HEK293 (cell line): ENCODE data around the gene MEF2C.
A peak's percentile ranks its signal among the peaks of the same experiment; 100 is the strongest.

Experiments used
- CTCF ChIA-PET: fragments of 350-600 bp; formaldehyde crosslinking; extraction: SDS; loops from one replicate; lab custom pipeline; 2021; ENCODE audit warnings: antibody characterized with exemption; lab: Yijun Ruan, JAX
- POLR2A ChIA-PET: fragments of 300-600 bp; formaldehyde crosslinking; extraction: SDS; loops from one replicate; lab custom pipeline; 2020; ENCODE audit warnings: antibody characterized with exemption, inconsistent platforms; lab: Yijun Ruan, JAX
- H3K27ac ChIP-seq: fragments of 200-500 bp; sonication (Bioruptor generic); 2 replicates; pipeline ENCODE4 v1.5.1; 2014; ENCODE audit warnings: low read depth, low read length, control low read depth, inconsistent platforms; ENCODE audit errors: extremely low read depth
- H3K36me3 ChIP-seq, 2 experiments: fragments of 200-500 bp in 1 of 2; sonication (Bioruptor generic) in 1 of 2; 1 replicate in 1 of 2; 2 replicates in 1 of 2; pipeline ENCODE4 v1.5.1; 2014 to 2017; ENCODE audit warnings: inconsistent platforms in 2 of 2, low read length in 2 of 2; ENCODE audit not compliant: control insufficient read depth in 2 of 2, insufficient read depth in 1 of 2
- H3K4me1 ChIP-seq: fragments of 200-500 bp; sonication (Bioruptor generic); 2 replicates; pipeline ENCODE4 v1.5.1; 2014; ENCODE audit warnings: mild to moderate bottlenecking, low read length, inconsistent platforms; ENCODE audit not compliant: control insufficient read depth, insufficient read depth
- H3K4me3 ChIP-seq: 2 replicates; pipeline ENCODE4 v1.5.1; 2011; ENCODE audit warnings: low read depth, mild to moderate bottlenecking, control low read depth, low read length, moderate library complexity
- H3K9me3 ChIP-seq: fragments of 200-500 bp; sonication (Bioruptor generic); 2 replicates; pipeline ENCODE4 v1.5.1; 2014; ENCODE audit warnings: low read depth, low read length, inconsistent platforms; ENCODE audit not compliant: control insufficient read depth, insufficient read depth
- RBAK ChIP-seq: fragments of 450-650 bp; formaldehyde crosslinking; IDR thresholded peaks from 2 replicates; pipeline ENCODE4 v1.5.1; 2016; ENCODE audit warnings: missing biosample characterization, missing genetic modification characterization
- YY1 ChIP-seq: fragments of 450-650 bp; formaldehyde crosslinking; IDR thresholded peaks from 2 replicates; pipeline ENCODE4 v1.5.1; 2018; ENCODE audit warnings: missing biosample characterization, missing genetic modification characterization
- ZFP37 ChIP-seq: fragments of 450-650 bp; formaldehyde crosslinking; IDR thresholded peaks from 2 replicates; pipeline ENCODE4 v1.5.1; 2016; ENCODE audit warnings: missing biosample characterization, missing genetic modification characterization
- ZIC2 ChIP-seq: fragments of 450-650 bp; formaldehyde crosslinking; IDR thresholded peaks from 2 replicates; pipeline ENCODE4 v1.5.1; 2016; ENCODE audit warnings: missing biosample characterization, missing genetic modification characterization
- ZNF302 ChIP-seq: fragments of 450-650 bp; formaldehyde crosslinking; IDR thresholded peaks from 2 replicates; pipeline ENCODE4 v1.5.1; 2016; ENCODE audit warnings: missing biosample characterization, missing genetic modification characterization, low read depth
- ZNF350 ChIP-seq: fragments of 450-650 bp; formaldehyde crosslinking; IDR thresholded peaks from 2 replicates; pipeline ENCODE4 v1.5.0; 2017; ENCODE audit warnings: missing biosample characterization, mild to moderate bottlenecking, missing genetic modification characterization
- ZNF37A ChIP-seq: fragments of 450-650 bp; IDR thresholded peaks from 2 replicates; pipeline ENCODE4 v1.5.1; 2018; ENCODE audit warnings: missing biosample characterization, missing genetic modification characterization
- ZNF391 ChIP-seq: fragments of 450-650 bp; formaldehyde crosslinking; IDR thresholded peaks from 2 replicates; pipeline ENCODE4 v1.5.1; 2016; ENCODE audit warnings: low read depth, missing biosample characterization, missing genetic modification characterization, borderline replicate concordance
- ZNF404 ChIP-seq: fragments of 450-650 bp; formaldehyde crosslinking; IDR thresholded peaks from 2 replicates; pipeline ENCODE4 v1.5.1; 2017; ENCODE audit warnings: missing biosample characterization, missing genetic modification characterization
- ZNF529 ChIP-seq: fragments of 450-650 bp; formaldehyde crosslinking; IDR thresholded peaks from 2 replicates; pipeline ENCODE4 v1.5.1; 2017; ENCODE audit warnings: missing genetic modification characterization, missing biosample characterization; ENCODE audit not compliant: insufficient replicate concordance
- ZNF600 ChIP-seq: fragments of 450-650 bp; formaldehyde crosslinking; IDR thresholded peaks from 2 replicates; pipeline ENCODE4 v1.5.1; 2016; ENCODE audit warnings: missing biosample characterization, missing genetic modification characterization
- ZNF664 ChIP-seq: fragments of 450-650 bp; formaldehyde crosslinking; IDR thresholded peaks from 2 replicates; pipeline ENCODE4 v1.5.1; 2016; ENCODE audit warnings: missing biosample characterization, missing genetic modification characterization
- TF ChIP-seq, protein P1 (sequence below): fragments of 450-650 bp; formaldehyde crosslinking; IDR thresholded peaks from 2 replicates; pipeline ENCODE4 v1.5.1; 2017; ENCODE audit warnings: missing biosample characterization, missing genetic modification characterization
- TF ChIP-seq, protein P2 (sequence below): fragments of 450-650 bp; formaldehyde crosslinking; IDR thresholded peaks from 2 replicates; pipeline ENCODE4 v1.5.1; 2016; ENCODE audit warnings: missing biosample characterization, missing genetic modification characterization
- TF ChIP-seq, protein P3 (sequence below): fragments of 450-650 bp; formaldehyde crosslinking; IDR thresholded peaks from 2 replicates; pipeline ENCODE4 v1.5.1; 2016; ENCODE audit warnings: missing biosample characterization, missing genetic modification characterization
- TF ChIP-seq, protein P4 (sequence below): fragments of 450-650 bp; formaldehyde crosslinking; IDR thresholded peaks from 2 replicates; pipeline ENCODE4 v1.5.1; 2016; ENCODE audit warnings: missing biosample characterization, missing genetic modification characterization, low read depth
- TF ChIP-seq, protein P5 (sequence below): fragments of 450-650 bp; formaldehyde crosslinking; IDR thresholded peaks from 2 replicates; pipeline ENCODE4 v1.5.1; 2016; ENCODE audit warnings: missing biosample characterization, missing genetic modification characterization

The MEF2C gene

DNA sequence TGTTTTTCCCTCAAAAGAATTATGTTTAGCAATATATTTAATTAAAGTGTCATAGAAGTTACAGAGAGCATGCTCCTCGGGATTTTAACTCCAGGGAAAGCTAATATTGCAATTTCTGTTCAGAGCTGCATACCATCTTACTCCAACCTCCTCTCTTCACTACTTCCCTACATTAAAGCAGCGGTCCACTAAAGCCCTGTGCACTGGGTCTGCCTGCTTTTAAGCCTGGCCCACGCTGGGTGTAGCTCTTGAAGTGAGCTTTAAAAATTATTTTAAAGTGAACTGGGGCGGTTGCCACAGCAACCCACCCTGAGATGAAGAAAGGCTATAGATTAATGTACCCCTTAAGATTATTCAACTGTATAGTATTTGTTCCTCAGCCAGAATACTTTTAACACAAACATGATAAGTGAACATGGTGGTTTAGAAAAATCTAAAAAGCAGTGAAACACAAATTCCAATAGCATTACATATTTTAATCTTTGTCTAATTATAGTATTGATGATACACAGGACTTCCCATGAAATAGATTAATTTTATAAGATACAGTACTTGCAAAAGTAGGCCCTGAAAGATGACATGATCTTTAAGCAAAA is 3.9 kb upstream of the MEF2C start:
- POLR2A ChIA-PET = no interaction called here
- Histone ChIP-seq H3K27ac (no peak overlapping the region), H3K4me3 (no peak overlapping the region), H3K36me3 (no peaks in the 10 kb centered on the region), H3K9me3 (no peaks in the 10 kb centered on the region), H3K4me1 (no peaks in the 10 kb centered on the region)
- CTCF ChIA-PET = interaction anchor here (1.0 kb wide), 1 partner anchor 156 kb away, joined by 4 read pairs; no protein-coding TSS in a partner anchor
- TF ChIP-seq, protein P1, sequence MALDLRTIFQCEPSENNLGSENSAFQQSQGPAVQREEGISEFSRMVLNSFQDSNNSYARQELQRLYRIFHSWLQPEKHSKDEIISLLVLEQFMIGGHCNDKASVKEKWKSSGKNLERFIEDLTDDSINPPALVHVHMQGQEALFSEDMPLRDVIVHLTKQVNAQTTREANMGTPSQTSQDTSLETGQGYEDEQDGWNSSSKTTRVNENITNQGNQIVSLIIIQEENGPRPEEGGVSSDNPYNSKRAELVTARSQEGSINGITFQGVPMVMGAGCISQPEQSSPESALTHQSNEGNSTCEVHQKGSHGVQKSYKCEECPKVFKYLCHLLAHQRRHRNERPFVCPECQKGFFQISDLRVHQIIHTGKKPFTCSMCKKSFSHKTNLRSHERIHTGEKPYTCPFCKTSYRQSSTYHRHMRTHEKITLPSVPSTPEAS (tag by site-specific recombination) = no peak
- TF ChIP-seq ZNF37A (tag by site-specific recombination) (no peak), ZNF302 (tag by site-specific recombination) (no peak), ZNF391 (tag by site-specific recombination) (no peak), ZNF404 (tag by site-specific recombination) (no peak), ZNF664 (tag by site-specific recombination) (no peak), ZNF529 (tag by site-specific recombination) (no peak)

DNA sequence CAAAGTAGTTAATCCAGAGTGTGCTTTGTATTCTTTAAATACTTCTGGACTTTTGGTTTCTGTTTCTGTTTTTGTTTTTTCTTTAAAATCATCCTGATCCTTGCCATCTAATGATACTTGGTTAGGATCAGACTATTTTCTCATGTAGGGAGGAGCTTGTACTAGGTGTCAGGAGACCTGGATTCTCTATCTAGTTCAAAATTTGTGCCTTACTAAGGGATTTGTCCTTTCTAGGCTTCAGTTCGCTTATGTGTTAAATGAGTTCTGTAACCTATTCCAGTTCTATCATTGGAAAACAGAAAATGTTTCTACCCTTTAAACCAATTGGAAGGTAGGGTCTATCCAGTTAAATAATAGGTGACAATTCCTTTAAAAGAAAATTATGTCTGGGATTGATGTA is 3.3 kb upstream of the MEF2C start:
- POLR2A ChIA-PET = no interaction called here
- TF ChIP-seq, protein P2, sequence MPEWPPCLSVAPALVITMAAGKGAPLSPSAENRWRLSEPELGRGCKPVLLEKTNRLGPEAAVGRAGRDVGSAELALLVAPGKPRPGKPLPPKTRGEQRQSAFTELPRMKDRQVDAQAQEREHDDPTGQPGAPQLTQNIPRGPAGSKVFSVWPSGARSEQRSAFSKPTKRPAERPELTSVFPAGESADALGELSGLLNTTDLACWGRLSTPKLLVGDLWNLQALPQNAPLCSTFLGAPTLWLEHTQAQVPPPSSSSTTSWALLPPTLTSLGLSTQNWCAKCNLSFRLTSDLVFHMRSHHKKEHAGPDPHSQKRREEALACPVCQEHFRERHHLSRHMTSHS (tag by site-specific recombination) = no peak
- TF ChIP-seq ZIC2 (tag by site-specific recombination) (no peak), YY1 (tag by site-specific recombination) (no peak)
- TF ChIP-seq, protein P3, sequence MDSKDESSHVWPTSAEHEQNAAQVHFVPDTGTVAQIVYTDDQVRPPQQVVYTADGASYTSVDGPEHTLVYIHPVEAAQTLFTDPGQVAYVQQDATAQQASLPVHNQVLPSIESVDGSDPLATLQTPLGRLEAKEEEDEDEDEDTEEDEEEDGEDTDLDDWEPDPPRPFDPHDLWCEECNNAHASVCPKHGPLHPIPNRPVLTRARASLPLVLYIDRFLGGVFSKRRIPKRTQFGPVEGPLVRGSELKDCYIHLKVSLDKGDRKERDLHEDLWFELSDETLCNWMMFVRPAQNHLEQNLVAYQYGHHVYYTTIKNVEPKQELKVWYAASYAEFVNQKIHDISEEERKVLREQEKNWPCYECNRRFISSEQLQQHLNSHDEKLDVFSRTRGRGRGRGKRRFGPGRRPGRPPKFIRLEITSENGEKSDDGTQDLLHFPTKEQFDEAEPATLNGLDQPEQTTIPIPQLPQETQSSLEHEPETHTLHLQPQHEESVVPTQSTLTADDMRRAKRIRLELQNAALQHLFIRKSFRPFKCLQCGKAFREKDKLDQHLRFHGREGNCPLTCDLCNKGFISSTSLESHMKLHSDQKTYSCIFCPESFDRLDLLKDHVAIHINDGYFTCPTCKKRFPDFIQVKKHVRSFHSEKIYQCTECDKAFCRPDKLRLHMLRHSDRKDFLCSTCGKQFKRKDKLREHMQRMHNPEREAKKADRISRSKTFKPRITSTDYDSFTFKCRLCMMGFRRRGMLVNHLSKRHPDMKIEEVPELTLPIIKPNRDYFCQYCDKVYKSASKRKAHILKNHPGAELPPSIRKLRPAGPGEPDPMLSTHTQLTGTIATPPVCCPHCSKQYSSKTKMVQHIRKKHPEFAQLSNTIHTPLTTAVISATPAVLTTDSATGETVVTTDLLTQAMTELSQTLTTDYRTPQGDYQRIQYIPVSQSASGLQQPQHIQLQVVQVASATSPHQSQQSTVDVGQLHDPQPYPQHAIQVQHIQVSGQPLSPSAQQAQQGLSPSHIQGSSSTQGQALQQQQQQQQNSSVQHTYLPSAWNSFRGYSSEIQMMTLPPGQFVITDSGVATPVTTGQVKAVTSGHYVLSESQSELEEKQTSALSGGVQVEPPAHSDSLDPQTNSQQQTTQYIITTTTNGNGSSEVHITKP (tag by site-specific recombination) = peak; percentile 36
- Histone ChIP-seq H3K36me3 (no peaks in the 10 kb centered on the region), H3K27ac (no peak overlapping the region), H3K4me1 (peaks cover under 1% of the 10 kb centered on the region; the same call in 1 of the 2 replicates), H3K9me3 (no peaks in the 10 kb centered on the region), H3K4me3 (no peak overlapping the region)
- CTCF ChIA-PET = interaction anchor here (1.0 kb wide), 1 partner anchor 156 kb away, joined by 4 read pairs; no protein-coding TSS in a partner anchor

DNA sequence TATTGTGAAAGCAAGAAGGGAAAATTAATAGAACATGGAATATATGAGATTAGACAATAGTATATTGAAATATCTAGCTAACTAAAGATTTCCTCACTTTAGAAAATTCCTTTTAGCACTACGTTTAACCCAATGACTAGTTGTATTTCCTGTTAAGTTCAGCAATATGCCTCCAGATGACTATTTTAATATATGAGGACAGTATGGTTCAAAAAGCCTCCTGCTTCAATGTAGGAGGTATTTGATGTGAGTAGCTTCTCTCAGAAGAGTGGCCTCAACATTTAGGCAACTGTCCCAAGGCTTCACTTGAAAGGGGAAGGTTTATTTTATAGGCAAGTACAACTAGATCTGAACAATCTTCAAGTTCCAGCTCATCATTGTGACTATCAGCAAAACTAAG is 2.0 kb upstream of the MEF2C start:
- CTCF ChIA-PET = interaction anchor here (0.6 kb wide), 1 partner anchor 364 kb away, joined by 3 read pairs; no protein-coding TSS in a partner anchor
- peaks cover 10% of the 10 kb centered on the region; the same call in 1 of the 2 replicates for H3K4me1 ChIP-seq
- no peak overlapping the region for H3K4me3 ChIP-seq
- H3K27ac ChIP-seq = no peak overlapping the region
- POLR2A ChIA-PET = interaction anchor here (1.2 kb wide), 1 partner anchor 60 kb away, joined by 3 read pairs; no protein-coding TSS in a partner anchor
- H3K36me3 ChIP-seq = no peaks in the 10 kb centered on the region
- H3K9me3 ChIP-seq = no peaks in the 10 kb centered on the region
- TF ChIP-seq ZNF350 (tag by site-specific recombination) (no peak), ZFP37 (tag by site-specific recombination) (no peak), ZNF600 (tag by site-specific recombination) (no peak), RBAK (no peak)
- TF ChIP-seq, protein P4, sequence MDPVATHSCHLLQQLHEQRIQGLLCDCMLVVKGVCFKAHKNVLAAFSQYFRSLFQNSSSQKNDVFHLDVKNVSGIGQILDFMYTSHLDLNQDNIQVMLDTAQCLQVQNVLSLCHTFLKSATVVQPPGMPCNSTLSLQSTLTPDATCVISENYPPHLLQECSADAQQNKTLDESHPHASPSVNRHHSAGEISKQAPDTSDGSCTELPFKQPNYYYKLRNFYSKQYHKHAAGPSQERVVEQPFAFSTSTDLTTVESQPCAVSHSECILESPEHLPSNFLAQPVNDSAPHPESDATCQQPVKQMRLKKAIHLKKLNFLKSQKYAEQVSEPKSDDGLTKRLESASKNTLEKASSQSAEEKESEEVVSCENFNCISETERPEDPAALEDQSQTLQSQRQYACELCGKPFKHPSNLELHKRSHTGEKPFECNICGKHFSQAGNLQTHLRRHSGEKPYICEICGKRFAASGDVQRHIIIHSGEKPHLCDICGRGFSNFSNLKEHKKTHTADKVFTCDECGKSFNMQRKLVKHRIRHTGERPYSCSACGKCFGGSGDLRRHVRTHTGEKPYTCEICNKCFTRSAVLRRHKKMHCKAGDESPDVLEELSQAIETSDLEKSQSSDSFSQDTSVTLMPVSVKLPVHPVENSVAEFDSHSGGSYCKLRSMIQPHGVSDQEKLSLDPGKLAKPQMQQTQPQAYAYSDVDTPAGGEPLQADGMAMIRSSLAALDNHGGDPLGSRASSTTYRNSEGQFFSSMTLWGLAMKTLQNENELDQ = no peak
- TF ChIP-seq, protein P5, sequence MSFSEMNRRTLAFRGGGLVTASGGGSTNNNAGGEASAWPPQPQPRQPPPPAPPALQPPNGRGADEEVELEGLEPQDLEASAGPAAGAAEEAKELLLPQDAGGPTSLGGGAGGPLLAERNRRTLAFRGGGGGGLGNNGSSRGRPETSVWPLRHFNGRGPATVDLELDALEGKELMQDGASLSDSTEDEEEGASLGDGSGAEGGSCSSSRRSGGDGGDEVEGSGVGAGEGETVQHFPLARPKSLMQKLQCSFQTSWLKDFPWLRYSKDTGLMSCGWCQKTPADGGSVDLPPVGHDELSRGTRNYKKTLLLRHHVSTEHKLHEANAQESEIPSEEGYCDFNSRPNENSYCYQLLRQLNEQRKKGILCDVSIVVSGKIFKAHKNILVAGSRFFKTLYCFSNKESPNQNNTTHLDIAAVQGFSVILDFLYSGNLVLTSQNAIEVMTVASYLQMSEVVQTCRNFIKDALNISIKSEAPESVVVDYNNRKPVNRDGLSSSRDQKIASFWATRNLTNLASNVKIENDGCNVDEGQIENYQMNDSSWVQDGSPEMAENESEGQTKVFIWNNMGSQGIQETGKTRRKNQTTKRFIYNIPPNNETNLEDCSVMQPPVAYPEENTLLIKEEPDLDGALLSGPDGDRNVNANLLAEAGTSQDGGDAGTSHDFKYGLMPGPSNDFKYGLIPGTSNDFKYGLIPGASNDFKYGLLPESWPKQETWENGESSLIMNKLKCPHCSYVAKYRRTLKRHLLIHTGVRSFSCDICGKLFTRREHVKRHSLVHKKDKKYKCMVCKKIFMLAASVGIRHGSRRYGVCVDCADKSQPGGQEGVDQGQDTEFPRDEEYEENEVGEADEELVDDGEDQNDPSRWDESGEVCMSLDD = no peak
